Activated naive CD8-positive, alpha-beta T cell treated with anti-CD3 and anti-CD28 coated beads, Interleukin-2, amount 50 U/mL, for 24 hours (primary cell): Measurements from ENCODE around the gene PZP.

ENCODE experiments used
- ATAC-seq: fragments of 150-1000 bp; cut with Tn5 transposase; one replicate; pipeline ENCODE4 v1.10.0; 2021
- DNase-seq: peaks from one replicate; pipeline ENCODE4 v3.0.0; 2021
- H3K27ac Mint-ChIP-seq: one replicate; pipeline ENCODE4 v1.8.0; 2021; ENCODE audit warnings: mild to moderate bottlenecking, mixed read lengths
- H3K27me3 Mint-ChIP-seq: one replicate; pipeline ENCODE4 v1.8.0; 2021; ENCODE audit warnings: mixed read lengths
- H3K36me3 Mint-ChIP-seq: one replicate; pipeline ENCODE4 v1.8.0; 2021; ENCODE audit warnings: low read depth, mixed read lengths
- H3K4me1 Mint-ChIP-seq: one replicate; pipeline ENCODE4 v1.8.0; 2021; ENCODE audit warnings: mixed read lengths
- H3K4me3 Mint-ChIP-seq: one replicate; pipeline ENCODE4 v1.8.0; 2021; ENCODE audit warnings: mild to moderate bottlenecking, moderate library complexity, mixed read lengths
- H3K9me3 Mint-ChIP-seq: one replicate; pipeline ENCODE4 v1.8.0; 2021; ENCODE audit warnings: mixed read lengths

The PZP gene

GRCh38 chr12:9108504-9109212 lies 99.5 kb downstream of the PZP start:
- DNase-seq (no peak), ATAC-seq (no peak)
- Mint-ChIP-seq H3K27ac (peak overlapping the region; percentile 16), H3K9me3 (no peaks in the 10 kb centered on the region), H3K27me3 (no peaks in the 10 kb centered on the region), H3K36me3 (no peaks in the 10 kb centered on the region), H3K4me1 (peaks cover 10% of the 10 kb centered on the region), H3K4me3 (no peak overlapping the region)

GRCh38 chr12:9107542-9107873 lies 100.7 kb downstream of the PZP start:
- DNase-seq (no peak), ATAC-seq (no peak)
- no peaks in the 10 kb centered on the region for H3K27me3 Mint-ChIP-seq
- H3K9me3 Mint-ChIP-seq = no peaks in the 10 kb centered on the region
- H3K4me3 Mint-ChIP-seq = no peak overlapping the region
- no peak overlapping the region for H3K27ac Mint-ChIP-seq
- no peaks in the 10 kb centered on the region for H3K36me3 Mint-ChIP-seq
- H3K4me1 Mint-ChIP-seq = peaks cover 16% of the 10 kb centered on the region

GRCh38 chr12:9106610-9107541 lies 101.3 kb downstream of the PZP start:
- H3K27ac Mint-ChIP-seq = no peak overlapping the region
- H3K27me3 Mint-ChIP-seq = no peaks in the 10 kb centered on the region
- DNase-seq (no peak), ATAC-seq (no peak)
- H3K4me3 Mint-ChIP-seq = no peak overlapping the region
- H3K4me1 Mint-ChIP-seq = peaks cover 16% of the 10 kb centered on the region
- H3K36me3 Mint-ChIP-seq = no peaks in the 10 kb centered on the region
- H3K9me3 Mint-ChIP-seq = no peaks in the 10 kb centered on the region

DNA sequence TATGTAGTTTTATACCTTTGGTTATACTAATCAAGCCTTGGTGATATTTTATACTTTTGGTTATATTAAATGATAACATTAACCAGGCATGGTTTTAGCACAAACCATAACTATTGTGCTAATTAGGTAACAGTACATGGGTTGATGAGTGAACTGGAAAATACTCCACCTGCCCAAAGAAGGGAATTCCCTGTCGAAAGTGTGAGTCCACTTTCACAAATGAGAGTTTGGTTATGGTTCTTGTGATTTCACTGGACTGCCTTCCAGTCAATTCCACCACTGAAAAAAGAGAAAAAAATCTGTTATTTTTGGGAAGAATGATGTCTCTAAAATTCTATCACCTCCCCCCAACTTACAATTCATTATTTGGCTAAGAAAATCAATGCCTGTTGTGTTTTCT lies 102.1 kb downstream of the PZP start:
- no peaks in the 10 kb centered on the region for H3K36me3 Mint-ChIP-seq
- ATAC-seq = no peak
- H3K27ac Mint-ChIP-seq = no peak overlapping the region
- no peaks in the 10 kb centered on the region for H3K9me3 Mint-ChIP-seq
- no peak for DNase-seq
- peaks cover 16% of the 10 kb centered on the region for H3K4me1 Mint-ChIP-seq
- H3K27me3 Mint-ChIP-seq = no peaks in the 10 kb centered on the region
- no peak overlapping the region for H3K4me3 Mint-ChIP-seq

DNA sequence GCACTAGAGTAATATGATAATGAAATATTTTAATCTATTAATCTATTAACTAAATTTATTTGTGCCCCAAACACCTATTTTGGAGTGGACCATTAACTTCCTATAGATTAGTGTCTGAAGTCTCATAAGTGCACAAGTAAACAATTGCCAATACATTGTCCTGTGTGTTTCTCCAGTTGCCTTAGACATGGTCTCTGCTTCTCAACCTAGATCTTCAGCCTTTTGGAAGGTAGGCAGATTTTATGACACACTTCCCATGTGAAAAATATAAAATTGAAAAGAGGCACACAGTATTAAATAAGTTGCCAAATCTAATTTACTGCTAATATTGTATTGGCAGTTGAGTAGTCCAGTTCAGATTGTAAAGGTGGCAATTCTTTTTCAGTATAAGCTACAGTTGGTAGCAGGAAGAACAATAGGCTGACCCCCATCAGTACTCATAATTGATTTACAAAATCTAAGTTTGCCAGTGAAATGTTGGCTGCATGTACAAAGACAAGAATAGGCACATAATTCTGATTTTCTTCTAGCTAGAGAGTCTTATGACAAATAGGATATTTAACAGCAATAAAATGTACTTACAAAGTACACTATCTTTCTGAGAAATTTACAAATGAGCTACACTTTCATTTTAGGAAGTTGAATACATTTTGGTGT lies 103.3 kb downstream of the PZP start:
- ATAC-seq = no peak
- Mint-ChIP-seq H3K4me3 (no peak overlapping the region), H3K4me1 (peaks cover 16% of the 10 kb centered on the region), H3K27ac (no peak overlapping the region), H3K27me3 (no peaks in the 10 kb centered on the region), H3K36me3 (no peaks in the 10 kb centered on the region), H3K9me3 (no peaks in the 10 kb centered on the region)
- no peak for DNase-seq

DNA sequence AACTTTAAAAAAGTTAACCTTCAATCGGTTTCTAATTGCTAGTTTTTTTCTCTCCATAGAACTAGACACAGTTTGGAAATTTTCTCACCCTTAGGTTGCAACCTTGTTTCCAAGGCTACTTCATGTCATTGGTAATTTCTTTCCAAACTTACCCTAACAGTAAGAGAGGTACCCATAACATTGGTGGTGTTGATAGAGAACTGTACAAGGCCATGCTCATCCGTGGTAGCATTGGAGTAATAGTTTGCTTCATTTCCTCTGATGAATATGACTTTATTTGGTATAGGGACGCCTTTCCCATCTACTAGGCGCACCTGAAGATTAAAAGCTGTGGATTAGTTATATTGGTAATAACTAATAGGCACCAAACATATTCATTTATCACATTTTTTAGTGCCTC lies 104.1 kb downstream of the PZP start:
- H3K4me1 Mint-ChIP-seq = peaks cover 16% of the 10 kb centered on the region
- DNase-seq (no peak), ATAC-seq (no peak)
- no peaks in the 10 kb centered on the region for H3K9me3 Mint-ChIP-seq
- H3K4me3 Mint-ChIP-seq = no peak overlapping the region
- H3K27me3 Mint-ChIP-seq = no peaks in the 10 kb centered on the region
- H3K27ac Mint-ChIP-seq = no peak overlapping the region
- no peaks in the 10 kb centered on the region for H3K36me3 Mint-ChIP-seq

GRCh38 chr12:9103050-9103849 lies 104.9 kb downstream of the PZP start:
- Mint-ChIP-seq H3K4me3 (no peak overlapping the region), H3K27ac (no peak overlapping the region), H3K27me3 (no peaks in the 10 kb centered on the region), H3K36me3 (no peaks in the 10 kb centered on the region), H3K9me3 (no peaks in the 10 kb centered on the region), H3K4me1 (peaks cover 16% of the 10 kb centered on the region)
- no peak for DNase-seq
- peak; percentile 86 for ATAC-seq

- no peak for ATAC-seq
- DNase-seq = no peak
- H3K4me3 Mint-ChIP-seq = no peak overlapping the region
- H3K9me3 Mint-ChIP-seq = no peaks in the 10 kb centered on the region
- H3K27me3 Mint-ChIP-seq = no peaks in the 10 kb centered on the region
- no peaks in the 10 kb centered on the region for H3K36me3 Mint-ChIP-seq
- H3K4me1 Mint-ChIP-seq = peaks cover 16% of the 10 kb centered on the region
- no peak overlapping the region for H3K27ac Mint-ChIP-seq
These were observed 107.0 kb downstream of the PZP start for GRCh38 chr12:9101018-9101687.

- Mint-ChIP-seq H3K27me3 (no peaks in the 10 kb centered on the region), H3K36me3 (no peaks in the 10 kb centered on the region), H3K9me3 (no peaks in the 10 kb centered on the region), H3K4me3 (no peak overlapping the region), H3K4me1 (peaks cover 10% of the 10 kb centered on the region), H3K27ac (no peak overlapping the region)
- ATAC-seq (no peak), DNase-seq (no peak)
These were observed 108.5 kb downstream of the PZP start for GRCh38 chr12:9099552-9100190.
